MM.1S (cell line): ENCODE data around the gene SLC6A11.

ENCODE experiments used
- CTCF ChIP-seq: fragments of 300-600 bp; sonication (generic); IDR thresholded peaks from 2 replicates; pipeline ENCODE4 v1.5.1; 2016; ENCODE audit warnings: antibody characterized with exemption, low read length, mixed read lengths
- EZH2 ChIP-seq: fragments of 300-600 bp; sonication (generic); optimal IDR thresholded peaks from 2 replicates; pipeline ENCODE3; 2017; ENCODE audit warnings: low read depth, mild to moderate bottlenecking, antibody characterized with exemption, low read length, mixed read lengths
- EZH2phosphoT487 ChIP-seq: fragments of 300-600 bp; sonication (generic); IDR thresholded peaks from 2 replicates; pipeline ENCODE4 v1.6.1; 2018; ENCODE audit warnings: antibody characterized with exemption, low read length

- no peak for TF ChIP-seq EZH2
- no peak for TF ChIP-seq CTCF
- no peak for TF ChIP-seq EZH2phosphoT487
Measured at GRCh38 chr3:10936686-10937085, 120.7 kb downstream of the SLC6A11 start.
